ENCODE results near the gene NPAT. TPM values are rescaled to one million over a fixed set of nuclear protein-coding genes. Genes with fewer than 3 reads are reported as not detected.

Gene NPAT
- total and polyA plus RNA-seq, 2 of the 4 experiments (the other 2 are of a cell fraction): 3.1 to 10.6 TPM

DNA sequence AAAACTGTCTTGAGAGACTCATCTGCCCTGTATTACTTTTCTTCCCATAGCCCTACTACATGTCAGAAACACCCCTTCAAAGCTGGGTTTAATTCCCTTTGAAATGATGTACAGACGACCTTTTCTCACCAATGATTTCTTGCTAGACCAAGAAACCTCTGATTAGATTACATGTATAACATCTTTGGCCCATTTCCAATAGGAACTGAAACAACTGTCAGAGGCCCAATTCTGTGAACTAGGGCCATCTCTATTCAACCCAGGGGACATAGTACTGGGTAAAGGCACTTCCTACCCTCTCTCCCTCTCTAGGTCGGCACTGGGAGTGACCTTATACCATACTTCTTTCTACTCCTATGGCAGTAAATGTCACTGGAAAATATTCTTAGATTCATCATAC lies 19.4 kb downstream of the NPAT start:
- Histone ChIP-seq H3K4me2 (ENCODE audit: low read depth, low read length) (no peak overlapping the region), H3K56ac (ENCODE audit: extremely low read depth, insufficient read depth, low read length) (no peak overlapping the region), H2BK120ac (ENCODE audit: low read depth, low read length) (no peak overlapping the region), H3K18ac (ENCODE audit: low read depth, low read length) (no peak overlapping the region), H2BK15ac (ENCODE audit: low read depth, low read length) (no peak overlapping the region), H3K14ac (replicated peaks; ENCODE audit: low read depth, low read length) (no peak overlapping the region), H3K27me3 (ENCODE audit: control insufficient read depth, insufficient read depth, low read length) (no peaks in the 10 kb centered on the region), H2BK20ac (ENCODE audit: low read depth, low read length) (no peak overlapping the region), H3K4me3 (ENCODE audit: insufficient read depth, low read depth, low read length) (no peak overlapping the region), H2AK5ac (ENCODE audit: low read depth, low read length) (no peak overlapping the region), H3K4ac (ENCODE audit: low read depth, low read length) (no peak overlapping the region), H4K91ac (ENCODE audit: insufficient read depth, low read depth, low read length) (no peak overlapping the region), H2BK5ac (ENCODE audit: low read depth, low read length, poor library complexity, severe bottlenecking) (no peak overlapping the region), H4K8ac (ENCODE audit: low read depth in 2 of 2, low read length in 2 of 2) (no peak overlapping the region), H3K27ac (ENCODE audit: insufficient read depth, low read length) (no peak overlapping the region), H3K9me3 (ENCODE audit: control insufficient read depth, insufficient read depth, low read length) (peaks cover 16% of the 10 kb centered on the region; the same call in 1 of the 2 replicates), H4K20me1 (ENCODE audit: insufficient read depth, low read length) (no peaks in the 10 kb centered on the region), H3K9me1 (ENCODE audit: insufficient read depth, low read length) (peaks cover 7% of the 10 kb centered on the region; the same call in 1 of the 2 replicates), H3K4me1 (ENCODE audit: control insufficient read depth, insufficient read depth, low read length) (peaks cover 3% of the 10 kb centered on the region), H2AFZ (replicated peaks; ENCODE audit: low read length, poor library complexity) (no peak overlapping the region), H3K36me3 (ENCODE audit: control insufficient read depth, insufficient read depth, low read length) (peaks cover 33% of the 10 kb centered on the region), H2AK9ac (replicated peaks; ENCODE audit: low read depth, low read length, poor library complexity) (no peak overlapping the region), H3K9ac (ENCODE audit: low read depth, low read length) (no peak overlapping the region), H3K79me1 (ENCODE audit: low read depth in 1 of 2, low read length in 2 of 2) (peaks cover 20 to 74% of the 10 kb centered on the region in 2 experiments), H3K23ac (ENCODE audit: low read depth, low read length) (no peak overlapping the region), H4K5ac (ENCODE audit: low read depth, low read length) (no peak overlapping the region)
- in situ Hi-C loops (cut with MboI; ENCODE audit: low sequenced_read_pairs) (no loop called here), intact Hi-C loops (cut with micrococcal nuclease) (no loop called here), dilution Hi-C loops (cut with HindIII; ENCODE audit: low sequenced_read_pairs, unreplicated experiment) (no loop called here)
- ChIA-PET CTCF (no interaction called here), POLR2A (ENCODE audit: unreplicated experiment) (no interaction called here)
- DNase-seq: no peak
- TF ChIP-seq, protein P1, sequence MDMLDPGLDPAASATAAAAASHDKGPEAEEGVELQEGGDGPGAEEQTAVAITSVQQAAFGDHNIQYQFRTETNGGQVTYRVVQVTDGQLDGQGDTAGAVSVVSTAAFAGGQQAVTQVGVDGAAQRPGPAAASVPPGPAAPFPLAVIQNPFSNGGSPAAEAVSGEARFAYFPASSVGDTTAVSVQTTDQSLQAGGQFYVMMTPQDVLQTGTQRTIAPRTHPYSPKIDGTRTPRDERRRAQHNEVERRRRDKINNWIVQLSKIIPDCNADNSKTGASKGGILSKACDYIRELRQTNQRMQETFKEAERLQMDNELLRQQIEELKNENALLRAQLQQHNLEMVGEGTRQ (IDR thresholded peaks at IDR 0.05; ENCODE audit: low read depth, low read length): no peak
- WGBS, 2 experiments (ENCODE audit: extremely low coverage in 2 of 2, insufficient read length in 1 of 2): no CpG with 5 or more reads among the region's 2 CpGs
- no TSS peak for BruUV-seq (replicated peaks)
- no peak for ATAC-seq (ENCODE audit: low read depth)
